Astrocyte of the cerebellum (primary cell): ENCODE measurements around the gene PRKCB.

Experiments
- DNase-seq: peaks from one replicate; pipeline ENCODE4 v3.0.0-alpha.2; 2011; ENCODE audit warnings: low read depth
- H3K4me3 ChIP-seq: 2 replicates; pipeline ENCODE4 v1.5.1; 2011; ENCODE audit warnings: mild to moderate bottlenecking, low read depth, low read length, moderate library complexity
- CTCF ChIP-seq: IDR thresholded peaks from 2 replicates; pipeline ENCODE4 v1.5.1; 2012; ENCODE audit warnings: low read length, low read depth, moderate library complexity, mild to moderate bottlenecking; ENCODE audit errors: missing control alignments
- in situ Hi-C: cut with HindIII; loops from 2 replicates; pipeline ENCODE4 v1.10.0; 2017; ENCODE audit warnings: low sequenced_read_pairs

Gene PRKCB

GRCh38 chr16:24130494-24131085 lies 294.8 kb downstream of the PRKCB start:
- H3K4me3 ChIP-seq, result no peak overlapping the region
- in situ Hi-C loops, result no loop called here
- no peak for DNase-seq
- TF ChIP-seq CTCF, result no peak

- no peak for DNase-seq
- H3K4me3 ChIP-seq, result no peak overlapping the region
- TF ChIP-seq CTCF, result no peak
- in situ Hi-C loops, result no loop called here
These were observed 295.5 kb downstream of the PRKCB start for GRCh38 chr16:24131294-24131693.

GRCh38 chr16:24132048-24132796 lies 296.4 kb downstream of the PRKCB start:
- in situ Hi-C loops, result no loop called here
- no peak for TF ChIP-seq CTCF
- H3K4me3 ChIP-seq, result no peak overlapping the region
- DNase-seq, result no peak

GRCh38 chr16:24132797-24133155 lies 297.0 kb downstream of the PRKCB start:
- no peak for DNase-seq
- H3K4me3 ChIP-seq, result no peak overlapping the region
- no peak for TF ChIP-seq CTCF
- in situ Hi-C loops, result no loop called here

- DNase-seq, result no peak
- in situ Hi-C loops, result no loop called here
- no peak overlapping the region for H3K4me3 ChIP-seq
- no peak for TF ChIP-seq CTCF
These were observed 300.1 kb downstream of the PRKCB start for GRCh38 chr16:24135624-24136565.

- no peak overlapping the region for H3K4me3 ChIP-seq
- no peak for DNase-seq
- TF ChIP-seq CTCF, result no peak
- in situ Hi-C loops, result no loop called here
These were observed 302.2 kb downstream of the PRKCB start for GRCh38 chr16:24138024-24138423.
